HepG2 (cell line): ENCODE results near the gene CDC27. TPM values are rescaled to one million over a fixed set of nuclear protein-coding genes. Genes with fewer than 3 reads are reported as not detected.

Experiments used
- ATAC-seq: fragments of 200-7000 bp; cut with Tn5 transposase; 3 replicates; pipeline ENCODE4 v1.9.1; 2020; ENCODE audit warnings: mild to moderate bottlenecking, moderate library complexity
- BruUV-seq: library from RNA; stranded (reverse); fragments of 400-500 nt; replicated peaks from 2 replicates; lab custom pipeline; 2021; lab: Mats Ljungman, UMichigan
- CTCF ChIA-PET: fragments of 300-600 bp; formaldehyde crosslinking; extraction: SDS; loops from one replicate; lab custom pipeline; 2021; ENCODE audit warnings: low total read pairs, inconsistent platforms, low intra/inter-chr PET ratio; lab: Yijun Ruan, JAX
- POLR2A ChIA-PET: fragments of 350-600 bp; sonication (Branson Sonifier 250); formaldehyde crosslinking; loops from one replicate; lab custom pipeline; 2020; ENCODE audit warnings: antibody characterized with exemption, inconsistent platforms; lab: Yijun Ruan, JAX
- DNase-seq: peaks from one replicate; pipeline ENCODE4 v3.0.0-alpha.2; 2015; ENCODE audit warnings: low spot score
- FAIRE-seq: peaks from 3 replicates; lab custom pipeline; 2011; peaks lifted over from hg19 to GRCh38; lab: Jason Lieb, UNC
- H2AFZ ChIP-seq: one replicate; pipeline ENCODE4 v1.6.1; 2011; ENCODE audit warnings: low read length, inconsistent platforms
- H3K27ac ChIP-seq: fragments of 300-600 bp; 3 replicates; pipeline ENCODE4 v1.8.0; 2011; ENCODE audit warnings: mixed run types, mild to moderate bottlenecking, mixed read lengths, low read length, inconsistent platforms; ENCODE audit not compliant: insufficient read depth; ENCODE audit errors: extremely low read length
- H3K27me3 ChIP-seq, 2 experiments: fragments of 200-600 bp in 1 of 2; 2 replicates in 1 of 2; 3 replicates in 1 of 2; pipeline versions ENCODE4 v1.6.0 to v1.8.0; 2011; ENCODE audit warnings: low read length in 2 of 2, mild to moderate bottlenecking in 2 of 2, moderate library complexity in 2 of 2, inconsistent platforms in 1 of 2; ENCODE audit not compliant: insufficient read depth in 2 of 2, control insufficient read depth in 1 of 2
- H3K36me3 ChIP-seq, 2 experiments: fragments of 200-600 bp in 1 of 2; replicated peaks in 1 of 2; 2 replicates in 1 of 2; 3 replicates in 1 of 2; pipeline versions ENCODE4 v1.5.1 to v1.8.0; 2011; ENCODE audit warnings: low read length in 2 of 2, inconsistent platforms in 1 of 2; ENCODE audit not compliant: insufficient read depth in 2 of 2, control insufficient read depth in 1 of 2
- H3K4me1 ChIP-seq: 2 replicates; pipeline ENCODE4 v1.5.1; 2012; ENCODE audit warnings: low read length, inconsistent platforms; ENCODE audit not compliant: insufficient read depth
- H3K4me2 ChIP-seq: 2 replicates; pipeline ENCODE4 v1.6.0; 2011; ENCODE audit warnings: low read depth, low read length, inconsistent platforms
- H3K4me3 ChIP-seq, 3 experiments: fragments of 200-600 bp in 1 of 3; sonication (generic), shearing (Covaris generic) in 1 of 3; replicated peaks in 1 of 3; 2 replicates each; pipeline ENCODE4 v1.5.1; 2011 to 2016; ENCODE audit warnings: low read length in 3 of 3, inconsistent platforms in 2 of 3, low read depth in 2 of 3, mild to moderate bottlenecking in 2 of 3, control low read depth in 1 of 3, mixed read lengths in 1 of 3; ENCODE audit not compliant: insufficient read depth in 1 of 3
- H3K79me2 ChIP-seq: one replicate; pipeline ENCODE4 v1.6.1; 2011; ENCODE audit warnings: low read length, inconsistent platforms; ENCODE audit not compliant: insufficient read depth
- H3K9ac ChIP-seq: 2 replicates; pipeline ENCODE4 v1.6.0; 2011; ENCODE audit warnings: mild to moderate bottlenecking, low read depth, low read length, inconsistent platforms; ENCODE audit not compliant: insufficient read depth
- H3K9me3 ChIP-seq: 2 replicates; pipeline ENCODE4 v1.5.1; 2012; ENCODE audit warnings: mild to moderate bottlenecking, low read length
- H4K20me1 ChIP-seq: 2 replicates; pipeline ENCODE4 v1.6.0; 2011; ENCODE audit warnings: inconsistent platforms, mild to moderate bottlenecking, low read length, moderate library complexity; ENCODE audit not compliant: insufficient read depth
- BATF2 ChIP-seq: sonication (generic); formaldehyde crosslinking; IDR thresholded peaks from 2 replicates; pipeline ENCODE4 v1.8.0; 2022; ENCODE audit warnings: mild to moderate bottlenecking, missing genetic modification reagents, moderate library complexity
- GLI4 ChIP-seq: sonication (generic); formaldehyde crosslinking; IDR thresholded peaks from 2 replicates; pipeline ENCODE4 v1.5.1; 2020; ENCODE audit warnings: missing genetic modification reagents, mild to moderate bottlenecking, moderate library complexity, borderline replicate concordance
- KLF9 ChIP-seq: IDR thresholded peaks from 2 replicates; pipeline ENCODE4 v1.6.1; 2016; ENCODE audit warnings: low read depth
- MAF1 ChIP-seq: sonication (generic); formaldehyde crosslinking; IDR thresholded peaks from 2 replicates; pipeline ENCODE4 v1.5.0; 2020; ENCODE audit warnings: missing genetic modification reagents, borderline replicate concordance
- MBNL3 ChIP-seq: fragments of 250-450 bp; sonication (Bioruptor Pico); conservative IDR thresholded peaks from 2 replicates; pipeline ENCODE4 v1.8.0; 2022; ENCODE audit warnings: mild to moderate bottlenecking, inconsistent platforms
- MLX ChIP-seq: IDR thresholded peaks from 2 replicates; pipeline ENCODE4 v1.6.1; 2016
- MXD4 ChIP-seq: IDR thresholded peaks from 2 replicates; pipeline ENCODE4 v1.6.1; 2016; ENCODE audit warnings: mild to moderate bottlenecking, missing biosample characterization, missing genetic modification reagents
- U2AF2 ChIP-seq: fragments of 200-400 bp; formaldehyde crosslinking; IDR thresholded peaks from 2 replicates; pipeline ENCODE4 v1.6.1; 2017; ENCODE audit warnings: low read depth, mild to moderate bottlenecking, low read length
- ZBTB38 ChIP-seq: sonication (generic); formaldehyde crosslinking; IDR thresholded peaks from 2 replicates; pipeline ENCODE4 v1.5.1; 2020; ENCODE audit warnings: mild to moderate bottlenecking, missing genetic modification reagents
- ZNF629 ChIP-seq: sonication (generic); formaldehyde crosslinking; conservative IDR thresholded peaks from 2 replicates; pipeline ENCODE4 v1.5.0; 2020; ENCODE audit warnings: missing genetic modification reagents
- ZNF703 ChIP-seq: sonication (generic); formaldehyde crosslinking; IDR thresholded peaks from 2 replicates; pipeline ENCODE4 v1.5.1; 2020; ENCODE audit warnings: missing genetic modification reagents, mild to moderate bottlenecking, moderate library complexity, borderline replicate concordance
- ZSCAN25 ChIP-seq: sonication (generic); formaldehyde crosslinking; IDR thresholded peaks from 2 replicates; pipeline ENCODE4 v1.8.0; 2022; ENCODE audit warnings: mild to moderate bottlenecking, missing genetic modification reagents
- WGBS: methylation state at CpG from one replicate; pipeline ENCODE4 v1.1.6; 2017; ENCODE audit warnings: low lambda C conversion rate; 5-methylcytosine and 5-hydroxymethylcytosine counted together
- in situ Hi-C: cut with HindIII; loops from 2 replicates; pipeline ENCODE4 v1.10.0; 2017; ENCODE audit warnings: low pct_unique_long_range_greater_than_20kb; ENCODE audit not compliant: extremely low pct_ligation_motif_present
- intact Hi-C: fragments of 100-400 bp; cut with micrococcal nuclease; formaldehyde crosslinking; loops from one replicate; pipeline ENCODE4 v1.10.0; 2022; ENCODE audit not compliant: unreplicated experiment
- polyA plus RNA-seq, 8 experiments: library from polyadenylated mRNA; depleted of rRNA in 3 of 8; stranded (reverse) in 7 of 8; unstranded in 1 of 8; fragments of >200 nt; fragmentation: Illumina TruSeq in 4 of 8; extraction: Trizol in 4 of 8; gene quantifications; 2 replicates each; pipeline versions ENCODE4 v1.2.1 to v1.2.3, GENCODE V29; 2011 to 2016; ENCODE audit warnings: low read depth in 4 of 8, missing spikeins in 1 of 8, mixed read lengths in 1 of 8; ENCODE audit not compliant: insufficient read depth in 1 of 8
- total RNA-seq, 5 experiments: library from RNA; depleted of rRNA; stranded (reverse); fragments of >200 nt; fragmentation: Illumina TruSeq; extraction: Trizol; gene quantifications; 2 replicates each; pipeline ENCODE4 v1.2.3, GENCODE V29; 2016; ENCODE audit warnings: low read depth in 1 of 5
- TF ChIP-seq, protein P1 (sequence below): sonication (generic); formaldehyde crosslinking; IDR thresholded peaks from 2 replicates; pipeline ENCODE4 v1.5.0; 2020; ENCODE audit warnings: mild to moderate bottlenecking, missing genetic modification reagents
- TF ChIP-seq, protein P2 (sequence below): sonication (generic); formaldehyde crosslinking; conservative IDR thresholded peaks from 2 replicates; pipeline ENCODE4 v1.4.0; 2020; ENCODE audit warnings: missing genetic modification reagents

The CDC27 gene
- total and polyA plus RNA-seq, 2 of the 13 experiments (the other 11 are each of a cell fraction or from before 2014, with no cell fraction given): 80.7 to 102 TPM

DNA sequence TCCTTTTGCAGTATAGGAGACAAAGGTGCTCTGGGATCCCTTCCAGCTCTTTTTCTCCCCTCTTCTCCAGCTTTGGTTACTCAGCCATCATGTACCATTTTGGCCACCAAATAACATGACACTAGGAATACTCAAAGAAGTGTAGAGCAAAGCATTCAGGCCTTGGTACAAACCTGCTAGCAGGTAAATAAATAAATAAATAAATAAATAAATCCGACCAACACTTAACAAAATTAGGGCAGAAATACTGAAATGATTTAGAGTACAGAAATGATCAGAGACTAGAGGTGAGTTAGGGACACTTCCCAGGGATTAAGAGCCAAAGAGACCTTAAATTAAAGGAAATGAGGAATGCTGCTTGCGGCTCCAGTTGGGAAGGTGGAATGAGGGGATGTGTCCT is 46.8 kb upstream of the CDC27 start (continued):
- TF ChIP-seq, protein P1, sequence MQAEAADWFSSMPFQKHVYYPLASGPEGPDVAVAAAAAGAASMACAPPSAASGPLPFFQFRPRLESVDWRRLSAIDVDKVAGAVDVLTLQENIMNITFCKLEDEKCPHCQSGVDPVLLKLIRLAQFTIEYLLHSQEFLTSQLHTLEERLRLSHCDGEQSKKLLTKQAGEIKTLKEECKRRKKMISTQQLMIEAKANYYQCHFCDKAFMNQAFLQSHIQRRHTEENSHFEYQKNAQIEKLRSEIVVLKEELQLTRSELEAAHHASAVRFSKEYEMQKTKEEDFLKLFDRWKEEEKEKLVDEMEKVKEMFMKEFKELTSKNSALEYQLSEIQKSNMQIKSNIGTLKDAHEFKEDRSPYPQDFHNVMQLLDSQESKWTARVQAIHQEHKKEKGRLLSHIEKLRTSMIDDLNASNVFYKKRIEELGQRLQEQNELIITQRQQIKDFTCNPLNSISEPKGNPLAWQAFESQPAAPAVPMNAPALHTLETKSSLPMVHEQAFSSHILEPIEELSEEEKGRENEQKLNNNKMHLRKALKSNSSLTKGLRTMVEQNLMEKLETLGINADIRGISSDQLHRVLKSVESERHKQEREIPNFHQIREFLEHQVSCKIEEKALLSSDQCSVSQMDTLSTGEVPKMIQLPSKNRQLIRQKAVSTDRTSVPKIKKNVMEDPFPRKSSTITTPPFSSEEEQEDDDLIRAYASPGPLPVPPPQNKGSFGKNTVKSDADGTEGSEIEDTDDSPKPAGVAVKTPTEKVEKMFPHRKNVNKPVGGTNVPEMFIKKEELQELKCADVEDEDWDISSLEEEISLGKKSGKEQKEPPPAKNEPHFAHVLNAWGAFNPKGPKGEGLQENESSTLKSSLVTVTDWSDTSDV (CRISPR knock-in tag): no peak
- TF ChIP-seq MAF1 (CRISPR knock-in tag): no peak
- no peak for TF ChIP-seq ZNF703 (CRISPR knock-in tag)
- no peak for TF ChIP-seq U2AF2
- no peak for TF ChIP-seq BATF2 (CRISPR knock-in tag)
- TF ChIP-seq KLF9 (CRISPR knock-in tag): no peak
- TF ChIP-seq ZBTB38 (CRISPR knock-in tag): no peak
- no peak for TF ChIP-seq GLI4 (CRISPR knock-in tag)
- TF ChIP-seq MXD4 (CRISPR knock-in tag): no peak

GRCh38 chr17:47235506-47235905 is 46.4 kb upstream of the CDC27 start:
- Histone ChIP-seq H3K9ac (no peak overlapping the region), H3K9me3 (no peaks in the 10 kb centered on the region), H3K36me3 (no peaks in the 10 kb centered on the region), H3K79me2 (no peaks in the 10 kb centered on the region), H3K4me2 (no peak overlapping the region), H4K20me1 (no peaks in the 10 kb centered on the region), H2AFZ (no peak overlapping the region), H3K27ac (no peak overlapping the region), H3K4me1 (peaks cover 10% of the 10 kb centered on the region), H3K4me3 (no peak overlapping the region), H3K27me3 (peaks cover under 1 to 14% of the 10 kb centered on the region in 2 experiments; a peak in 3 of 5 replicates)
- intact Hi-C loops: no loop called here
- FAIRE-seq (no peak), DNase-seq (no peak), ATAC-seq (no peak)
- 42% methylated on average over 3 of the region's 3 CpGs for WGBS
- ChIA-PET POLR2A (no interaction called here), CTCF (no interaction called here)
- no TSS peak for BruUV-seq
- in situ Hi-C loops: no loop called here
- no peak for TF ChIP-seq MLX (CRISPR knock-in tag)
- TF ChIP-seq MBNL3 (CRISPR knock-in tag): no peak
- TF ChIP-seq ZSCAN25: no peak
- TF ChIP-seq, protein P2, sequence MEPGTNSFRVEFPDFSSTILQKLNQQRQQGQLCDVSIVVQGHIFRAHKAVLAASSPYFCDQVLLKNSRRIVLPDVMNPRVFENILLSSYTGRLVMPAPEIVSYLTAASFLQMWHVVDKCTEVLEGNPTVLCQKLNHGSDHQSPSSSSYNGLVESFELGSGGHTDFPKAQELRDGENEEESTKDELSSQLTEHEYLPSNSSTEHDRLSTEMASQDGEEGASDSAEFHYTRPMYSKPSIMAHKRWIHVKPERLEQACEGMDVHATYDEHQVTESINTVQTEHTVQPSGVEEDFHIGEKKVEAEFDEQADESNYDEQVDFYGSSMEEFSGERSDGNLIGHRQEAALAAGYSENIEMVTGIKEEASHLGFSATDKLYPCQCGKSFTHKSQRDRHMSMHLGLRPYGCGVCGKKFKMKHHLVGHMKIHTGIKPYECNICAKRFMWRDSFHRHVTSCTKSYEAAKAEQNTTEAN (CRISPR knock-in tag): no peak
- TF ChIP-seq ZNF629 (CRISPR knock-in tag): peak; percentile 77
